RPMI8226 (cell line): ENCODE data around the gene COL13A1.

Experiments
- DNase-seq: peaks from one replicate; pipeline ENCODE4 v3.0.0-alpha.2; 2015

The COL13A1 gene

GRCh38 chr10:69792341-69792740 is 9.4 kb upstream of the COL13A1 start:
- DNase-seq = no peak

DNA sequence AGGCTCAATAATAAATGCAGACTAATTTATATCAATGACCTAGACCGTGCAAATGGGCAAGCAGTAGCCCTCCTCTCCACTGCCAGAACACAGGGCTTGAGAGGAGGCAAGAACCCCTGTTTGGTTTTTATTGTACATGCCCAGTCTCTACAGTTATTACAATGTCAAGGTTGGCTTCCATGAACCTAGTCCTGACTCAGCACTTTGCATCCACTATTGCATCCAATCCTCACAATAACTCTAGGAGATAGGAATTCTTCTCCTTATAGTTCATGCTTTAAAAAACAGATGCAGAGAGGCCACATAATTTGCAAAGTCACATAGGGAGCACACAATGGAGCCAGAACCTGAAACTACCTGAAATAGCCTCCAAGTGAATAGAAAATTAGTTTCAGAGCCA is 7.0 kb upstream of the COL13A1 start:
- DNase-seq = no peak

DNA sequence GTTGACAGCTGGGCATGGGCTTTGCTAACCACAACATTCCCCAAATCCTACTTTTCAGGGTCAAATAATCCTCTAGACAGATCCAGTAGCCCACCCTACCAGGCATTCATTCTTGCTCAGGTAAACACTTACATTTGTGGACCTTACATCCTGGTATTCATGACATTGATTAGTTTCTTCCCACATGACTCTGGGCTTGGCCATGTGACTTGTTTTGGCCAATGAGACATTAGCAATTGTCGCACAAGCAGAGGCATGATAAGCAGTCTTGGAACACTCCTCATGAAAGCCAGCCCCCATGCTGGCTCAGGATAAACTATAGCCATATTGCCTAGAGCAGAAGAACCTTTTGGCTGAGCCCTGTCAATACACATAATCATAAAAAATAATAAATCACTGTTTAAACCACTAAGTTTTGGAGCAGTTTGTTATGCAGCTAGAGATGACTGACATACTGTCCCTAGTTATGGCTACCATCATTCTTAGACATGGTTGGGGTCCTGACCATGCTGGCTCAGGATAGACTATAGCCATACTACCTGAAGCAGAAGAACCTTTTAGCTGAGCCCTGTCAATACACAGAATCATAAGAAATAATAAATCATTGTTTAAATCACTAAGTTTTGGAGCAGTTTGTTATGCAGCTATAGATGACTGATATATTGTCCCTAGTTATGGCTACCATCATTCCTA is 6.3 kb upstream of the COL13A1 start:
- no peak for DNase-seq

- no peak for DNase-seq
These were observed 3.7 kb upstream of the COL13A1 start for GRCh38 chr10:69797959-69798358.

DNA sequence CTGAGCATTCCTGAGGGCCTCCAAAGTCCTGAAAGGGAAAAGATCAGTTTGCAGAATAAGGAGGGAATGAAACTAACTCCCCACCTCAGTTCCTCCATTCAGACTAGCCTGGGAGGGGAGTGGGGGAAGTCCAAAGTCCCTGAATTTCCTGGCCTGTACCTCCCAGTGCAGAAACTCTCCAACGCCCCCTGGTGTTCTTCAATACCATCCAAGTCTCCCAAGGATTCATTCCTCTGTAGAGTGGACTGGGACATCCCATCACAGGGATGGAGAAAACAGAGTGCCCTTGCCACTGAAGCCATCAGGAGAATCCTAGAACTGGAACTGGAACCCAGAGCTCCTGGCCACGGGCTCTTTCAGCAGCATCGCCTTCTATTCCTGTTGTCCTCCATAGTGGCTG is 1.6 kb upstream of the COL13A1 start:
- no peak for DNase-seq

- DNase-seq = no peak
These were observed 1.0 kb upstream of the COL13A1 start for GRCh38 chr10:69800665-69801064.

DNA sequence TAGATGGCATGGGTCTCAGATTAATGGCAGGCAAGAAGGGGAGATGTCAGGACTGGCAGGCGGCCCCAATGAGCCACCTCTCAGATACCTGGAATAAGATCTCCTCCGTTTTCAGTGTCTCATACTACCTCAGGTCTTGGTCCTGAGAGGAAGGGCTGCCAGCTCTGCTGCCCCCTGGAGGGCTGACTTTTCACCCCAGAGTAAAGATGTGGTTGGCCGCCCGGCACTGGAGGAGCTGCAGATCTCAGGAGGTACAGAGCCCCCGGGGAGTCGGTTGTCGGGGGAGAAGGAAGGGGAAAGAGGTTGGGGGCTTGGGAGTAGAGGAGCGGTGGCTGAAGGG is 642 bp upstream of the COL13A1 start:
- DNase-seq = peak; percentile 75

- peak; percentile 60 for DNase-seq
These were observed 887 bp downstream of the COL13A1 start for GRCh38 chr10:69802424-69803161.

- no peak for DNase-seq
These were observed 2.1 kb downstream of the COL13A1 start for GRCh38 chr10:69803809-69804208.

DNA sequence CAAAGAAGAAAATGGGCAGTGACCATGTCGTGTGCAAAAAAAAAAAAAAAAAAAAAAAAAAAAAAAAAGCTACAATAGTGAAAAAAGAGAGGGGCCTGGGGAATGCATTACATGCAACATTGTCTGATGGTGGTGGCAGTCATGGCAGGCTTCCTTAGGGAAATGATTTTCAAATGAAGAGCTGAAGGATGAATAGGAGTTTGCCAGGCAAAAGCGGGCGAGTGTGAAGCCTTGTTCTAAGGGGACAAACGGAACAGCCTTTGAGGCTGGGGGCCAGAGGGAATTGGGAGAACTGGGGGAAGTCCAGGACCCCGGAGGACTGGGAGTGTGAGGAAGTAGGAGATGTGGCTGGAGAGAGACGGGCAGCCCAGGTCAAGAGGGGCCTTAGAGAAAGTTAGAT is 3.1 kb downstream of the COL13A1 start:
- DNase-seq = no peak

GRCh38 chr10:69807122-69807521 is 5.4 kb downstream of the COL13A1 start:
- DNase-seq = no peak

DNA sequence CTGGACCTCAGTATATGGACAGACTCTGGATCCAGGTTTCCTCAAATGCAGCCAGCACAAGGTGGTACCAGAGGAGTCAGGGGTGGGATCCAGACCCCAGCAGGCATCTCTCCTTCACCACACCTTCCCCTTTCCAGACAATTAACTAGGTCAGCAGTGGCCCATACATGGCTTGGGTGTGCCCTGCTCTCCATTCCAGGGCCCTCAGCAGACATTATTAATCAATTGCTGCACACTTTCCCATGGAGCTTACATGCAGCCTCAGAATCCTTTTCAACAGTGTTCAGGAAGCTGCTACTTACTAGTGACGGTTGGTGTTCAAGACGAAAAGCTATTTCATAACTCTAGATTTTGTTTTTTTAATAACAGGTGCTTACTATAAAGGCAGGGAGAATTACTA is 6.0 kb downstream of the COL13A1 start:
- no peak for DNase-seq

DNA sequence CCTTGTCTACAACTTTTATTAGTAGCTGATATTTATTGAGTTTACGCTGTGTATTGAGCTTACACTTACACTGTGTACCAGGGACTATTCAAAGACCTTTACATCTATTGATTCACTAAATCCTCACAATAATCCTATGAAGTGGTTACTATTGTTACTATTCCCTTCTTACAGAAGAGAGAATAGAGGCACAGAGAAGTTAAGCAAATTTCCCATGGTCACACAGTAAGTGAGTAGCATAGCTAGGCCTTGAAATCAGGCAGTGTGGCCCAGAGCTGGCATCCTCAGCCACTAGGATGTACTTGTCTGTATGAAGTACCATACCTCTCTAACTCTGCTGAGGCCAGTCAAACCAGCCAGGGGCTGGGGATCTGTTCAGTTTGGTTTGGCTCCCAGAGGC is 7.6 kb downstream of the COL13A1 start:
- DNase-seq = no peak

GRCh38 chr10:69810097-69810496 is 8.4 kb downstream of the COL13A1 start:
- no peak for DNase-seq

DNA sequence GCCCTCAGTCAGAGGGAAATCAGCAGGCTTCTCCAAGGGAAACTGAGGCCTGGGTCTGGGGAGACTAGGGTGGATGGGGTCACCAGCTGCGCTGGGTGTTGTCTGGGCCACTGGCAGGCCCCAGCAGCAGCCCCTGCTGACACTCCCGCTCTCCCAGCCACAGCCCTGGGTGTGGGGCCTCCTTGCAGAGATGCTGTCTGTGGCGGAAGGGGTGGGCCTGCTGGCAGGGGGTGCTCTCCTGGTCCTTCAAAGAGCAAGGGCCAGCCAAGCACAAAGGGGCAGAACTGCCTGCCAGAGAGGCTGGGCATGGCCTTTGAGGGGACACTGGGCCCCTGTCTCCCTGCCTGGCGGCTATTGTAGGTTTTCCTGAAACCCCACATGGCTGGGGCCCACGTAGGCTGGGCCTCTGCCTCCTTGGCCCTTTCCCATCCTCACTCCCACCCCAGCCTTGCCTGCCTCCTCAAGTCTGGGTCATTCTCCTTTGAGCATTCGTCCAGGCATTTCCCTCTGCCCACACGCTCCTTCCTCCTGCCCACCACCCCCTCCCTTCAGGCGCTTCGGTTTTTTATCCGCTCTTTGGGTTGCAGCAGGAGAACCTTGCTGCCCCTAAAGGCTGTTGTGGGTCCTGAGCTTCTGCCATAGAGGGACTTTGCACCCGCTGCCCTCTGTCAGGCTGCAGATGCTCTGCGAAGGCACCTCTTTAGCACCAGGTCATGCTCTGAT is 9.1 kb downstream of the COL13A1 start:
- DNase-seq = no peak

DNA sequence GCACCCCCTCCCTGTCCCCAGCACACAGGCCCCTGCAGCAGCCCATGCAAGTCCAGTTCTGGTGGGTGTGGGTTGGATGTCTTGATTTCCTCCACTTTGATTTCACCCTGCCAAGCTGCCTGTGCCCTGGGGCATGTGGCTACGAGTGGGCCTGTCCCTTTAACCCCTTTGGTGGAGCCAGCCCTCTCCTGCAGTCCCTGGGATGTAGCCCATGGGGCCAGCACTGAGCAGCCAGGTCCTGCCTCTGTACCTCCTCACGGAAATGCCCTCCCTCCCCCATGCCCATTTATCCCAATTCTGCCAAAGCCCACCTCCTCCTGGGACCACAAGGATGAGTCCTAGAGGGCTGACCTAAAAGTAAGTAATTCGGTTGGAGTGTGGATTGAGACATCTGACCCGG is 11.9 kb downstream of the COL13A1 start:
- DNase-seq = no peak

DNA sequence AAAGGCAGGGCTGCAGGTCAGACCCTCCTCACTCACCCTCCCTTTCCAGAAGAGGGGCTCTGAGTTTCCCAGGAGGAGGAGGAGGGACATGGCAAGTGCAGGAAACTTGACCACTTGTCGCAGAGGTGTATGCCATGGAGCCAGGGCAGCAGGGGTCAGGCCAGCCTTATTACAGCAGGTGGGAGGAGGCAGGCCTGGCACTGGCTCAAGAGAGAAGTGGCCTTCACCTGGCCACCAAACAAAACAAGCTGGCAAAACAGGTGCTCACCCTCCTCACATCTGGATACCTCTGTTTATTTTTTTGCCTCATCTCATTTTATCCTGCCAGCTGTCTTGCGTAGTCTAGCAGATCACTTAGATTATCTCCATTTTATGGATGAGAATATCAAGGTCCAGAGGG is 12.5 kb downstream of the COL13A1 start:
- peak; percentile 72 for DNase-seq

DNA sequence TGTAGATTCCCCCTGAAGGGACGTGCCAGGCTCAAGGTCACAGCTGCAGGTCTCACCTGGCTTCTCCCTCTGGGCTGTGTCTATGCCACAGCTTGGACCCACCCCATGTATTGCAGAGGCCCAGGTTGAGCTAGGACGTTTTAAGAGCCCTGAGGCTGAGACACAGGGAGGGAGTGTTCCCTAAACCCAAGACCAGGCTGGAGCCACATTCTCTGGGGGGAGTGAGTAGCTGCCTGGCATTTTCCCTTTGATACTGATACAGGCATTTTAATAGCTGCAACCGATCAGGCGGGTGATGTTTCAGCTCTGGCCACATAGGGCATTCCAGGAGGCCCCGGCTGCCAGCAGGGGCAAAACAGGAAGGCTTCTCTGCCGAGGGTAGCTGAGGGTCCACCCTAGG is 13.4 kb downstream of the COL13A1 start:
- no peak for DNase-seq

DNA sequence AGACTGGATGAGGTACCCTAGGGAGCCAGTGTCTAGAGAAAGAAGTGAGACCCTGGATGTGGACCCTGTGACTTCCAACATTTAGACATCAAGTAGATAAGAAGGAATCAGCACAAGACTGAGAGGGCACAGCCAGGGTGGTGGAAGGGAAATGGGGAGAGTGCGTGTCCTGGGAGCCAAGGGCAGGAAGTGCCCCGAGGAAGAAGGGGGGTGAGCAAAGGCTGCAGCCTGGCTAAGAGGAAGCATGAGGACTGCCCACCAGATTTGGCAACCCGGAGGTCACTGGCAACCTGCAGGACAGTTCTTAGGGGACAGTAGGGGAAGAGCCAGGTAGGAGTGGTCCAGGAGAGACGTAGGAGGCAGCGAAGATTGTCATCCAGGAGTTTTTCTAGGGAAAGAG is 14.8 kb downstream of the COL13A1 start:
- DNase-seq = no peak

- peak; percentile 68 for DNase-seq
These were observed 15.4 kb downstream of the COL13A1 start for GRCh38 chr10:69817078-69817581.

- no peak for DNase-seq
These were observed 17.1 kb downstream of the COL13A1 start for GRCh38 chr10:69818676-69819239.

- DNase-seq = no peak
These were observed 18.2 kb downstream of the COL13A1 start for GRCh38 chr10:69819716-69820506.

- DNase-seq = peak; percentile 36
These were observed 19.1 kb downstream of the COL13A1 start for GRCh38 chr10:69820817-69821216.
